Transverse colon (tissue), 4 donors: ENCODE results near the gene SPATA31C1.

Experiments used
- EP300 ChIP-seq: sonication (generic); formaldehyde crosslinking; IDR thresholded peaks from one replicate; pipeline ENCODE4 v1.6.1; 2017; ENCODE audit warnings: antibody characterized with exemption, low read depth
- POLR2A ChIP-seq: fragments of 450-650 bp; IDR thresholded peaks from one replicate; pipeline ENCODE4 v1.6.1; 2016; ENCODE audit warnings: antibody characterized with exemption, mild to moderate bottlenecking, moderate library complexity
- POLR2AphosphoS5 ChIP-seq, 3 donors: sonication (generic); formaldehyde crosslinking; IDR thresholded peaks; one replicate each; pipeline ENCODE4 v1.6.1; 2016; ENCODE audit warnings: antibody characterized with exemption in 3 of 3
- TF ChIP-seq, protein P1 (sequence below), 5 experiments: fragments of 200-600 bp in 3 of 5; fragments of 450-650 bp in 2 of 5; sonication (generic) in 3 of 5; IDR thresholded peaks; 1 replicate in 2 of 5; 2 replicates in 3 of 5; pipeline ENCODE4 v1.5.1; 2016 to 2017; ENCODE audit warnings: antibody characterized with exemption in 5 of 5, inconsistent platforms in 3 of 5, mild to moderate bottlenecking in 2 of 5, moderate library complexity in 1 of 5

DNA sequence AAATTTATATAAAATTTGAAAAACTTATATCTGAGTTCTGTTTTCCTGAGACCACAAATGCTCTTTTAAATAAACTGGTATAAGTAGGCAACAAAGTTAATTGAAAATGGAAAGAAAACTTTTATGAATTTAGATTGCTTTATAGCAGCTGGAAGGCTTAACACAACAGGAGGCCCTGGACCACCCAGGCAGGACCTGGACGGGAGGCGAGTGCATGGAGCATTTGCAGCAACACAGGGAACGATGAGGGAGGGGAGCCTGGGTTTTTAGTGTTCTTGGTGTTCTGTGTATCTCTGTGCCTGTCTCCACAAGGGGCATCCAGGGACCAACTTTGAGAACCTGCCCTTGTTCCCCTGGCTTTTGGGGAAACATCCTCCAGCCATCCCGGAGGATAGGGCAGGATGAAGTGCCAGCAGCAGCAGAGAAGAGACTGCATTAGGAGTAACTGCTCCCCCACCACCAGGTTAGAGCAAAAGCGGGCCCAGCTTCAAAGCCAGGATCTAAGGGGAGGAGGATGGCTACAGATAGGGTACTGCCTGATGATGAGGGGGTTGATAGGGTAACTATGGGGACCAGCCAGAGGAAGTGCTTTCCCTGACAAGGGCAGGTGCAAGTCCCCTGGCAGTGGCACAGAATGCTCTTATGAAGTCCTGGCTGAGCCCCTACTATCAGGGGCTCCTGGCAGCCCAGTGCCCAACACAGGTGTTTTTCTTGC lies 41.8 kb upstream of the SPATA31C1 start:
- TF ChIP-seq, protein P1, sequence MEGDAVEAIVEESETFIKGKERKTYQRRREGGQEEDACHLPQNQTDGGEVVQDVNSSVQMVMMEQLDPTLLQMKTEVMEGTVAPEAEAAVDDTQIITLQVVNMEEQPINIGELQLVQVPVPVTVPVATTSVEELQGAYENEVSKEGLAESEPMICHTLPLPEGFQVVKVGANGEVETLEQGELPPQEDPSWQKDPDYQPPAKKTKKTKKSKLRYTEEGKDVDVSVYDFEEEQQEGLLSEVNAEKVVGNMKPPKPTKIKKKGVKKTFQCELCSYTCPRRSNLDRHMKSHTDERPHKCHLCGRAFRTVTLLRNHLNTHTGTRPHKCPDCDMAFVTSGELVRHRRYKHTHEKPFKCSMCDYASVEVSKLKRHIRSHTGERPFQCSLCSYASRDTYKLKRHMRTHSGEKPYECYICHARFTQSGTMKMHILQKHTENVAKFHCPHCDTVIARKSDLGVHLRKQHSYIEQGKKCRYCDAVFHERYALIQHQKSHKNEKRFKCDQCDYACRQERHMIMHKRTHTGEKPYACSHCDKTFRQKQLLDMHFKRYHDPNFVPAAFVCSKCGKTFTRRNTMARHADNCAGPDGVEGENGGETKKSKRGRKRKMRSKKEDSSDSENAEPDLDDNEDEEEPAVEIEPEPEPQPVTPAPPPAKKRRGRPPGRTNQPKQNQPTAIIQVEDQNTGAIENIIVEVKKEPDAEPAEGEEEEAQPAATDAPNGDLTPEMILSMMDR (IDR thresholded peaks at IDR 0.05), result no peak
- no peak for TF ChIP-seq EP300
- TF ChIP-seq POLR2AphosphoS5 (IDR thresholded peaks at IDR 0.05), result no peak
- TF ChIP-seq POLR2A, result no peak
